Sigmoid colon (tissue), 7 donors: ENCODE measurements around the gene IGIP. TPM values are rescaled to one million over a fixed set of nuclear protein-coding genes. Genes with fewer than 3 reads are reported as not detected.

Experiments used
- DNase-seq: peaks from one replicate; pipeline ENCODE4 v3.0.0-alpha.2; 2019
- H3K27ac ChIP-seq, 4 donors: fragments of 200-600 bp; sonication (generic); one replicate each; pipeline ENCODE4 v1.5.1; 2016 to 2019; ENCODE audit warnings: mild to moderate bottlenecking in 1 of 4
- H3K27me3 ChIP-seq, 3 donors: fragments of 200-600 bp; sonication (generic); one replicate each; pipeline ENCODE4 v1.5.1; 2019; ENCODE audit warnings: mild to moderate bottlenecking in 1 of 3
- H3K36me3 ChIP-seq, 4 donors: fragments of 200-600 bp; sonication (generic); one replicate each; pipeline ENCODE4 v1.5.1; 2016 to 2019
- H3K4me1 ChIP-seq, 4 donors: fragments of 200-600 bp; sonication (generic); one replicate each; pipeline ENCODE4 v1.5.1; 2017 to 2019
- H3K4me3 ChIP-seq, 4 donors: fragments of 200-600 bp; sonication (generic); one replicate each; pipeline ENCODE4 v1.5.1; 2017 to 2019; ENCODE audit warnings: mild to moderate bottlenecking in 2 of 4, moderate library complexity in 1 of 4
- H3K9me3 ChIP-seq, 4 donors: fragments of 200-600 bp in 3 of 4; sonication (generic) in 3 of 4; one replicate each; pipeline versions ENCODE4 v1.5.1 to v1.6.1; 2013 to 2019
- EP300 ChIP-seq, 4 donors: sonication (generic); formaldehyde crosslinking; IDR thresholded peaks; one replicate each; pipeline ENCODE4 v1.6.1; 2017; ENCODE audit warnings: antibody characterized with exemption in 4 of 4
- POLR2A ChIP-seq, 2 donors: fragments of 450-650 bp; IDR thresholded peaks; one replicate each; pipeline ENCODE4 v1.6.1; 2016; ENCODE audit warnings: antibody characterized with exemption in 2 of 2, mild to moderate bottlenecking in 2 of 2, moderate library complexity in 2 of 2
- POLR2AphosphoS5 ChIP-seq, 4 donors: sonication (generic); formaldehyde crosslinking; IDR thresholded peaks; one replicate each; pipeline ENCODE4 v1.6.1; 2017; ENCODE audit warnings: antibody characterized with exemption in 4 of 4
- WGBS, 2 donors: extraction: QIAGEN DNeasy Blood & Tissue Kit; methylation state at CpG; one replicate each; pipeline ENCODE4 v1.1.7; 2013; 5-methylcytosine and 5-hydroxymethylcytosine counted together
- intact Hi-C: fragments of 100-400 bp; cut with DNase I; formaldehyde crosslinking; loops from one replicate; pipeline ENCODE4 v1.15.1; 2023
- polyA plus RNA-seq, 3 donors: library from polyadenylated mRNA; stranded (reverse); fragments of 200-250 nt; gene quantifications; one replicate each; pipeline ENCODE4 v1.2.3, GENCODE V29; 2013
- total RNA-seq, 4 donors: library from RNA; depleted of rRNA; stranded (reverse); fragments of >200 nt; gene quantifications; one replicate each; pipeline ENCODE4 v1.1.0, GENCODE V29; 2016
- TF ChIP-seq, protein P1 (sequence below), 4 experiments: fragments of 450-650 bp in 3 of 4; fragments of 200-600 bp in 1 of 4; IDR thresholded peaks; one replicate each; pipeline ENCODE4 v1.5.1; 2016 to 2019; ENCODE audit warnings: antibody characterized with exemption in 4 of 4, mild to moderate bottlenecking in 3 of 4, moderate library complexity in 2 of 4
- donor health status: healthy with polysubstance abuse.
- donor health status: Bipolar disorder and iron deficiency.
- donor health status: healthy.

IGIP gene
- total and polyA plus RNA-seq, 7 donors, result 3.5 to 35.2 (median 24.7) TPM

DNA sequence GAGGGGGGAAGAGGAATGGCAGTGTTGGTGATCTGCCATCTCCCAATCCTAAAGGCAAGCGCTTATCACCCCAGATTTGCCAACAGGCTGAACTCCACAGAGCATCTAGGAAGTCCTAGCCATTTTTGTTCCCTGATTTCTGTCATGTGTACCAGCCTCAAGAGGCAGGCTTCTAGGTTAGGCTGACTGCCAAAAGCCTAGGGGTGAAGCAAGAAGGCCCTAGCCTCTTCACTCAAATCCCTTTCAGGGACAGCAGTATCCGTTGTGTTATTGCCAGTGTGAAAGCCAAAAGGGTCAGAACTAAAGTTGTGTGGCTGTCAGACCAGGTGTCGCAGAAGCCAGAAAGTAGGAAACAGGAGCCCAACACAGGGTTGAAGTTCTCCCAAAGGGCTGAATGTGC is 14.7 kb downstream of the IGIP start:
- Histone ChIP-seq H3K27ac (no peak overlapping the region), H3K4me3 (no peak overlapping the region), H3K36me3 (no peaks in the 10 kb centered on the region), H3K9me3 (no peaks in the 10 kb centered on the region), H3K4me1 (peaks cover 0 to 26% (median 15%) of the 10 kb centered on the region in 4 donors), H3K27me3 (no peaks in the 10 kb centered on the region)
- intact Hi-C loops, result loop anchor here (10.0 kb wide), 1 partner anchor 276 kb away; no protein-coding TSS in a partner anchor
- TF ChIP-seq, protein P1, sequence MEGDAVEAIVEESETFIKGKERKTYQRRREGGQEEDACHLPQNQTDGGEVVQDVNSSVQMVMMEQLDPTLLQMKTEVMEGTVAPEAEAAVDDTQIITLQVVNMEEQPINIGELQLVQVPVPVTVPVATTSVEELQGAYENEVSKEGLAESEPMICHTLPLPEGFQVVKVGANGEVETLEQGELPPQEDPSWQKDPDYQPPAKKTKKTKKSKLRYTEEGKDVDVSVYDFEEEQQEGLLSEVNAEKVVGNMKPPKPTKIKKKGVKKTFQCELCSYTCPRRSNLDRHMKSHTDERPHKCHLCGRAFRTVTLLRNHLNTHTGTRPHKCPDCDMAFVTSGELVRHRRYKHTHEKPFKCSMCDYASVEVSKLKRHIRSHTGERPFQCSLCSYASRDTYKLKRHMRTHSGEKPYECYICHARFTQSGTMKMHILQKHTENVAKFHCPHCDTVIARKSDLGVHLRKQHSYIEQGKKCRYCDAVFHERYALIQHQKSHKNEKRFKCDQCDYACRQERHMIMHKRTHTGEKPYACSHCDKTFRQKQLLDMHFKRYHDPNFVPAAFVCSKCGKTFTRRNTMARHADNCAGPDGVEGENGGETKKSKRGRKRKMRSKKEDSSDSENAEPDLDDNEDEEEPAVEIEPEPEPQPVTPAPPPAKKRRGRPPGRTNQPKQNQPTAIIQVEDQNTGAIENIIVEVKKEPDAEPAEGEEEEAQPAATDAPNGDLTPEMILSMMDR (IDR thresholded peaks at IDR 0.05), result no peak
- TF ChIP-seq POLR2AphosphoS5 (IDR thresholded peaks at IDR 0.05), result no peak
- TF ChIP-seq EP300 (IDR thresholded peaks at IDR 0.05), result no peak
- TF ChIP-seq POLR2A (IDR thresholded peaks at IDR 0.05), result no peak
- no peak for DNase-seq
- 93 to 96% methylated on average over 3 of the region's 3 CpGs for WGBS, 2 donors

DNA sequence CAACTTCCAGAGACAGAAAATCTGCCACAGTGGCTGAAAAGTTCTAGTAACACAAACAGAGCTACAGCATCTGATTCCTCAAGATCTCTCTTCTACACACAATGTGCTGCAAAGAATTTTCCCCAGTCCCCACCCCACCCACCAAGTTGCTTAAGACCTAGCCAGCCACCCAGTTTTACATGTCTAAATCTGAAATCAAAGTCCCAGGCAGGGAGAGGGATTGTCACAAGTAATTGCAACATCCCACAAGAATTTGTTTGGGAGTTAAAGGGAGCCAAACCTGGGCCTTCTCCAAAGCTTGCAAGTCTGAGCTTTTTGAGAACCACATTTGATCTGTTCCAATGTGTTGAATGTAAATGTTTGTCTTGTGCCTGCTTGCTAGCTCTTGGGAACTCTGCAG is 15.5 kb downstream of the IGIP start:
- Histone ChIP-seq H3K4me1 (peaks cover 0 to 35% (median 23%) of the 10 kb centered on the region in 4 donors), H3K36me3 (no peaks in the 10 kb centered on the region), H3K9me3 (no peaks in the 10 kb centered on the region), H3K4me3 (no peak overlapping the region), H3K27me3 (no peaks in the 10 kb centered on the region), H3K27ac (no peak overlapping the region)
- intact Hi-C loops, result loop anchor here (10.0 kb wide), 1 partner anchor 276 kb away; no protein-coding TSS in a partner anchor
- DNase-seq, result no peak
- TF ChIP-seq, protein P1 (IDR thresholded peaks at IDR 0.05), result no peak
- TF ChIP-seq POLR2A (IDR thresholded peaks at IDR 0.05) (no peak), POLR2AphosphoS5 (IDR thresholded peaks at IDR 0.05) (no peak), EP300 (IDR thresholded peaks at IDR 0.05) (no peak)

DNA sequence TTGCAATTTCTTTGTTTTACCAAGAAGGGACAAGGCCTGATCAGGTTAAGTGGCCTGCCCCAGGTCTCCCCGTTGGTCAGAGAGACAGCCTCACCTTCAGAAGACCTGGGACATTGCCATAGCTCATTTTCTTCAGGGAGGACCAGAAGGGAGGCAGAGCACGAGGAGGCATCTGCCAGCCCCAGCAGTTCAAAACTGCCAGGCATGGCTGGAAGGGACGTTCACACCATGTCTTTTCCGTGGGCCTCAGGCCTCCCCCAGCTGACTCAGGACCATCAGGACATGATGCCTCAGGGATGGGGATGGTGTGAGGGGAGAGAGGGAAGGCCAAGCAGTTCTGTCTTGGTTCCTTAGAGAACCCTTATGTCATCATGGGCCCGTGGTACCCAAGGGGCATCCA is 16.5 kb downstream of the IGIP start:
- intact Hi-C loops, result loop anchor here (10.0 kb wide), 1 partner anchor 277 kb away; no protein-coding TSS in a partner anchor
- Histone ChIP-seq H3K9me3 (no peaks in the 10 kb centered on the region), H3K27me3 (no peaks in the 10 kb centered on the region), H3K4me3 (no peak overlapping the region), H3K4me1 (peaks cover 0 to 40% (median 26%) of the 10 kb centered on the region in 4 donors), H3K27ac (no peak overlapping the region), H3K36me3 (no peaks in the 10 kb centered on the region)
- no peak for DNase-seq
- TF ChIP-seq POLR2AphosphoS5 (IDR thresholded peaks at IDR 0.05) (no peak), EP300 (IDR thresholded peaks at IDR 0.05) (no peak), POLR2A (IDR thresholded peaks at IDR 0.05) (no peak)
- TF ChIP-seq, protein P1 (IDR thresholded peaks at IDR 0.05), result no peak
- 89 to 91% methylated on average over 5 of the region's 5 CpGs for WGBS, 2 donors

DNA sequence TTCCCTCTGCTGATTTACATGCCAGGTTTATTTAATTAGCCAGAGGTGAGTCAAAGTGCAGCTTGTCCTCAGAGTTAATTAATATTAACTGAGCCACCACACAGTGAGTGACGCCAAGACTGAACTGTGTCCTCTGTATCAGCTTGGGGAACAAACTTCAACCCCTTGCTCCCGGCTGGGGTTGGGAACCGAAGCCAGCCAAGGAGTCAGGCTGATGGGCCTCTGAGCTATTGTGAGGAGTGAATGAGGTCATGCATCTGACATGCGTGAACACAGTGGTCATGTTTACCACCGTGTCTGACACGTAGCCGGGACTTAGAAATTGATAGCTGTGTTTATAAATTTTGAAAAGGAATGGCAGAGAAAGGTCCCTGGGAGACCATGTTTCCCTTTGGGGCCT is 17.1 kb downstream of the IGIP start:
- Histone ChIP-seq H3K36me3 (no peaks in the 10 kb centered on the region), H3K4me1 (peaks cover 0 to 37% (median 26%) of the 10 kb centered on the region in 4 donors), H3K4me3 (no peak overlapping the region), H3K9me3 (no peaks in the 10 kb centered on the region), H3K27me3 (no peaks in the 10 kb centered on the region), H3K27ac (no peak overlapping the region)
- intact Hi-C loops, result loop anchor here (10.0 kb wide), 1 partner anchor 278 kb away; no protein-coding TSS in a partner anchor
- 83 to 94% methylated on average over 7 of the region's 7 CpGs for WGBS, 2 donors
- TF ChIP-seq, protein P1 (IDR thresholded peaks at IDR 0.05), result no peak
- no peak for TF ChIP-seq POLR2AphosphoS5 (IDR thresholded peaks at IDR 0.05)
- TF ChIP-seq EP300 (IDR thresholded peaks at IDR 0.05), result no peak
- no peak for TF ChIP-seq POLR2A (IDR thresholded peaks at IDR 0.05)
- no peak for DNase-seq
